Fibroblast of skin of right biceps (primary cell): ENCODE results near the gene SLC1A7.

Experiments
- DNase-seq: peaks from one replicate; pipeline ENCODE4 v3.0.0-alpha.2; 2013

SLC1A7 gene

GRCh38 chr1:53057127-53057526, 85.3 kb downstream of the SLC1A7 start:
- DNase-seq = no peak

GRCh38 chr1:53051676-53052075, 90.8 kb downstream of the SLC1A7 start:
- no peak for DNase-seq

- DNase-seq = no peak
These were observed 92.1 kb downstream of the SLC1A7 start for GRCh38 chr1:53050310-53050709.

- no peak for DNase-seq
These were observed 92.9 kb downstream of the SLC1A7 start for GRCh38 chr1:53049574-53049967.

- DNase-seq = no peak
These were observed 93.4 kb downstream of the SLC1A7 start for GRCh38 chr1:53048960-53049573.

- peak; percentile 85 for DNase-seq
These were observed 94.4 kb downstream of the SLC1A7 start for GRCh38 chr1:53047737-53048736.

GRCh38 chr1:53046930-53047329, 95.5 kb downstream of the SLC1A7 start:
- DNase-seq = peak; percentile 46

GRCh38 chr1:53044926-53045325, 97.5 kb downstream of the SLC1A7 start:
- DNase-seq = no peak

GRCh38 chr1:53043271-53043670, 99.2 kb downstream of the SLC1A7 start:
- peak; percentile 87 for DNase-seq

GRCh38 chr1:53038566-53038965, 103.9 kb downstream of the SLC1A7 start:
- no peak for DNase-seq
